Common myeloid progenitor, CD34-positive (primary cell): ENCODE data around the gene AGAP4.
"Not testable (repeated sequence)": the region's sequence is repeated elsewhere in the genome, so short reads cannot be mapped to it uniquely, and the experiment has no call there.

ENCODE experiments used
- CTCF ChIA-PET: fragments of 350-600 bp; sonication (Branson Sonifier 250); formaldehyde crosslinking; loops from one replicate; lab custom pipeline; 2021; ENCODE audit warnings: antibody characterized with exemption; lab: Charles Lee
- POLR2A ChIA-PET: fragments of 350-600 bp; sonication (Branson Sonifier 250); formaldehyde crosslinking; loops from one replicate; lab custom pipeline; 2021; ENCODE audit warnings: antibody characterized with exemption; lab: Charles Lee
- DNase-seq, 3 donors: peaks; one replicate each; pipeline versions ENCODE4 v3.0.0 to v3.0.0-alpha.2; 2013
- H3K27ac ChIP-seq, 2 experiments: 1 replicate in 1 of 2; 2 replicates in 1 of 2; pipeline ENCODE4 v1.7.0; 2013; ENCODE audit warnings: inconsistent platforms in 2 of 2, low read length in 2 of 2, mild to moderate bottlenecking in 2 of 2, low read depth in 1 of 2, moderate library complexity in 1 of 2; ENCODE audit not compliant: severe bottlenecking in 2 of 2, insufficient read depth in 1 of 2, poor library complexity in 1 of 2
- H3K27me3 ChIP-seq, 5 experiments: replicated peaks in 2 of 5; 1 replicate in 3 of 5; 2 replicates in 2 of 5; pipeline versions ENCODE4 v1.6.1 to v1.7.0; 2013; ENCODE audit warnings: low read length in 4 of 5, mild to moderate bottlenecking in 2 of 5, moderate library complexity in 2 of 5, inconsistent platforms in 1 of 5; ENCODE audit not compliant: insufficient read depth in 5 of 5, control insufficient read depth in 4 of 5
- H3K36me3 ChIP-seq, 4 experiments: 1 replicate in 2 of 4; 2 replicates in 2 of 4; pipeline versions ENCODE4 v1.6.1 to v1.7.0; 2013; ENCODE audit warnings: low read length in 3 of 4, control low read depth in 1 of 4, mild to moderate bottlenecking in 1 of 4; ENCODE audit not compliant: control insufficient read depth in 4 of 4, insufficient read depth in 4 of 4
- H3K4me1 ChIP-seq, 4 experiments: 1 replicate in 3 of 4; 2 replicates in 1 of 4; pipeline versions ENCODE4 v1.6.1 to v1.7.1; 2013; ENCODE audit warnings: low read length in 3 of 4, mild to moderate bottlenecking in 3 of 4, control low read depth in 1 of 4, inconsistent platforms in 1 of 4, moderate library complexity in 1 of 4; ENCODE audit not compliant: control insufficient read depth in 4 of 4, insufficient read depth in 4 of 4; ENCODE audit errors: control extremely low read depth in 1 of 4
- H3K4me3 ChIP-seq, 7 experiments: 1 replicate in 4 of 7; 2 replicates in 3 of 7; pipeline versions ENCODE4 v1.5.1 to v1.7.0; 2013; ENCODE audit warnings: mild to moderate bottlenecking in 7 of 7, low read length in 6 of 7, moderate library complexity in 6 of 7, inconsistent platforms in 2 of 7, low read depth in 2 of 7, control low read depth in 1 of 7; ENCODE audit not compliant: insufficient read depth in 4 of 7, control insufficient read depth in 1 of 7; ENCODE audit errors: extremely low read depth in 1 of 7
- H3K9me3 ChIP-seq, 5 experiments: 1 replicate in 4 of 5; 2 replicates in 1 of 5; pipeline versions ENCODE4 v1.6.1 to v1.7.1; 2013; ENCODE audit warnings: low read length in 4 of 5, mild to moderate bottlenecking in 2 of 5, inconsistent platforms in 1 of 5, low read depth in 1 of 5, moderate library complexity in 1 of 5; ENCODE audit not compliant: control insufficient read depth in 4 of 5, insufficient read depth in 2 of 5; ENCODE audit errors: control extremely low read depth in 1 of 5
- WGBS: methylation state at CpG from one replicate; pipeline ENCODE4 v1.1.5; 2013; ENCODE audit not compliant: insufficient coverage; 5-methylcytosine and 5-hydroxymethylcytosine counted together

AGAP4 gene

DNA sequence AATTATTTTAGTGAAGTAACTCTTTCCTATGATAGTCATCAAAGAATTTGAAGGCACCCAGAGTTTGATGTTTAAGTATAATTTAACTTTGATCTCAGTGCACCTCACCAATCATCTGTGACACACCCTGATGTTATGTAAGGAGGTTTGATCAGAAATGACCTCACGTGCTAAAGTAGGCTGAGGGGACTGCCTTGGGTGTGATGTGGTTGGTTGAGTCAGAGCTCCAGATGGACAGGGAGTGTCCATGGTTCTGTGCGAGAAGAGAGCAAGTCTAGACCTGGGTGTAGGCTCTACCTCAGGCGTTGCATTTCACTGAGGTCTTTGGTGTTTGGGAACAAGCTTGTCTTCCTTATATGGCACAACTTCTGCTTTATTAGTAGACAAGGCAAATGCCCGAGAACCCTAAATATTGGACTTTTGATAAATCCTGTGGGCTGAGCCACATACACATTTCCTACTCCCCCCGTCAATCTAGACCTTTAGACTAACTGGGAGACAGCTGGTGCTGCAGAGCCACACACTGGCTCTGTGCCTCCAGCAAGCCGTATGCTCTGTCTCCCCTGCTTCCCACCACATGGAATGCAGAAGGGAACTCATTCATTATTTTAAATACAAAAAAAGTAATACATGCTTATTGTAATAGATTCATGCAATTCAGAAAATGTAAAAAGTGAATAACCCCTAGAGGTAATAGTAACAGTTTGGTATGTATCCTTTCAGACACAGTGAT lies 56.4 kb downstream of the AGAP4 start:
- H3K9me3 ChIP-seq, H3K4me3 ChIP-seq, H3K27me3 ChIP-seq, H3K27ac ChIP-seq, CTCF ChIA-PET, DNase-seq, POLR2A ChIA-PET, H3K4me1 ChIP-seq: not testable (repeated sequence)
- H3K36me3 ChIP-seq, result peaks cover 0 to 30% (median 7%) of the 10 kb centered on the region in 4 experiments
- WGBS, result 100% methylated on average over 1 of the region's 6 CpGs

- H3K4me3 ChIP-seq, H3K27me3 ChIP-seq, POLR2A ChIA-PET, H3K27ac ChIP-seq, CTCF ChIA-PET, H3K4me1 ChIP-seq, H3K9me3 ChIP-seq, DNase-seq: not testable (repeated sequence)
- H3K36me3 ChIP-seq, result peaks cover 0 to 35% (median 7%) of the 10 kb centered on the region in 4 experiments
- 100% methylated on average over 4 of the region's 8 CpGs for WGBS
Measured at GRCh38 chr10:45789991-45790390, 57.3 kb downstream of the AGAP4 start.

DNA sequence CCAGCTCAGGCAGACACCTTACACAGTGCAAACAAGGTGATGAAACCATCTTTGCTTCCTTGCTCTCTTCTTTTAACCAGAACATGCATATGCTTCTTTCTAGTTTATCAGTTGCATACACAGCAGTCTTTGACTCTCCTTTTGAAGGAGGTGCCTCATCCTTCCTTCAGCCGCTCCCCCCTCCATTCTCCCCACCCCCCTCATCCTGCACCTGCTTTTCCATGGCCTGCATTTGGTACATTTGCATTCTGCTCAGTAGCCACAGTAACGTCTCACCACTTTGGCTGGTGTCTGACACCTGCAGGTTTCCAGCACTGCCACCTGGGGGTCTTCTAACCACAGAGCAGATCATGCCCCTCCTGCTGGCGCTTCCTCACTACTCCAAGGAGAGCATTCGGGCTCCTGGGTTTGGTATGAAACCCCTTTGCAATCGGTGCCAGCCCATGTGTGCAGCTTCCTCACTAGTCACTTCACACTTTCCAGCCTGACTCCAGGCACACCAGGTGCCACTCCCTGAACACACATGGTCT lies 60.0 kb downstream of the AGAP4 start:
- POLR2A ChIA-PET, CTCF ChIA-PET, H3K27ac ChIP-seq, DNase-seq, H3K4me3 ChIP-seq, H3K9me3 ChIP-seq, H3K4me1 ChIP-seq, H3K27me3 ChIP-seq: not testable (repeated sequence)
- peaks cover 0 to 36% (median 8%) of the 10 kb centered on the region in 4 experiments for H3K36me3 ChIP-seq
- WGBS, result 100% methylated on average over 1 of the region's 5 CpGs

DNA sequence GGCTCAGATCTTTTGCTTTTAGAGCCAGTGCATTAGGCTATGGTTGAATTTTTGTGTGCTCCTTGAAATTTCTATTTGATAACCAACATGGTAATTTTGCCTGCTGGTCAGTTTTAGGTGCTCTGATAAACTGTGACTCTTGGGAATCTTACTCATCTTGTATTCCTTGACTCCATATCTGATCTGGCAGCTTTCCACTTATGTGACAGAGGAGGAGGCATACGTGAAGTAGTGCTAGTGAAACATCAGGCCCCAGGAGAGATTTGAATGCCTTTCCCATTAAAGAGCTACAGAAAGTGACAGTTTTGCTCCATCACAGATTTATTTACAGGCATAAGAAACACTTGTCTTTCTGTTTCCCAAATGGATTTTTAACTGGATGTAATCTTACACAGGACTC lies 61.1 kb downstream of the AGAP4 start:
- H3K36me3 ChIP-seq, result peaks cover 0 to 31% (median 5%) of the 10 kb centered on the region in 4 experiments
- POLR2A ChIA-PET, H3K27me3 ChIP-seq, CTCF ChIA-PET, H3K4me3 ChIP-seq, DNase-seq, H3K9me3 ChIP-seq, H3K4me1 ChIP-seq, H3K27ac ChIP-seq: not testable (repeated sequence)
- whole genome bisulfite sequencing, result no CpG with 5 or more reads among the region's 1 CpG
